Colon (tissue), 2 donors: ENCODE measurements around the gene CELSR2.

Experiments used
- FAIRE-seq: peaks from 2 replicates; lab custom pipeline; 2012; peaks lifted over from hg19 to GRCh38; lab: Jason Lieb, UNC
- donor health status: control.
- donor health status: control.

The CELSR2 gene

GRCh38 chr1:109231066-109231465 lies 18.3 kb upstream of the CELSR2 start:
- FAIRE-seq, result no peak

GRCh38 chr1:109235137-109235536 lies 14.2 kb upstream of the CELSR2 start:
- no peak for FAIRE-seq

- no peak for FAIRE-seq
Measured at GRCh38 chr1:109237512-109237911, 11.8 kb upstream of the CELSR2 start.

GRCh38 chr1:109238382-109238781 lies 11.0 kb upstream of the CELSR2 start:
- no peak for FAIRE-seq

GRCh38 chr1:109239047-109239408 lies 10.3 kb upstream of the CELSR2 start:
- FAIRE-seq, result no peak

GRCh38 chr1:109239409-109240068 lies 9.8 kb upstream of the CELSR2 start:
- no peak for FAIRE-seq

GRCh38 chr1:109240158-109241152 lies 8.9 kb upstream of the CELSR2 start:
- no peak for FAIRE-seq

- no peak for FAIRE-seq
Measured at GRCh38 chr1:109241344-109241743, 8.0 kb upstream of the CELSR2 start.

- FAIRE-seq, result no peak
Measured at GRCh38 chr1:109241841-109242345, 7.4 kb upstream of the CELSR2 start.

GRCh38 chr1:109242387-109242786 lies 7.0 kb upstream of the CELSR2 start:
- FAIRE-seq, result no peak

GRCh38 chr1:109243221-109243620 lies 6.1 kb upstream of the CELSR2 start:
- FAIRE-seq, result no peak

- FAIRE-seq, result no peak
Measured at GRCh38 chr1:109243860-109244552, 5.3 kb upstream of the CELSR2 start.

- FAIRE-seq, result no peak
Measured at GRCh38 chr1:109246141-109246551, 3.2 kb upstream of the CELSR2 start.

- no peak for FAIRE-seq
Measured at GRCh38 chr1:109247401-109248365, 1.7 kb upstream of the CELSR2 start.

- FAIRE-seq, result no peak
Measured at GRCh38 chr1:109248444-109248796, 919 bp upstream of the CELSR2 start.

GRCh38 chr1:109249654-109250401 lies 489 bp downstream of the CELSR2 start:
- no peak for FAIRE-seq

- no peak for FAIRE-seq
Measured at GRCh38 chr1:109250454-109251276, 1.3 kb downstream of the CELSR2 start.

- FAIRE-seq, result no peak
Measured at GRCh38 chr1:109251277-109252166, 2.2 kb downstream of the CELSR2 start.
